ENCODE results near the gene ZDHHC4. TPM values are rescaled to one million over a fixed set of nuclear protein-coding genes. Genes with fewer than 3 reads are reported as not detected.
"Not testable (repeated sequence)": the region's sequence is repeated elsewhere in the genome, so short reads cannot be mapped to it uniquely, and the experiment has no call there.

Gene ZDHHC4
- polyA plus RNA-seq, 1 of the 3 experiments (the other 2 are of a cell fraction), result 169 TPM

GRCh38 chr7:6634021-6634420 lies 56.8 kb downstream of the ZDHHC4 start:
- Histone ChIP-seq H3K27me3 (ENCODE audit: insufficient read depth) (no peaks in the 10 kb centered on the region), H3K4me1 (ENCODE audit: control insufficient read depth in 1 of 2, insufficient read depth in 2 of 2, low read depth in 1 of 2, low read length in 1 of 2) (peaks cover 5 to 14% of the 10 kb centered on the region in 2 experiments; a peak in 2 of 4 replicates), H3K27ac (ENCODE audit: low read depth in 2 of 2, low read length in 1 of 2) (no peak overlapping the region), H3K9ac (no peak overlapping the region), H3K36me3 (replicated peaks in 1 of 2; ENCODE audit: control insufficient read depth in 1 of 2, insufficient read depth in 2 of 2, low read length in 1 of 2) (peaks cover 0 to under 1% of the 10 kb centered on the region in 2 experiments), H4K20me1 (ENCODE audit: insufficient read depth) (no peaks in the 10 kb centered on the region), H3K4me2 (no peak overlapping the region), H3F3A (replicated peaks; ENCODE audit: insufficient read depth) (no peaks in the 10 kb centered on the region), H3K79me2 (ENCODE audit: insufficient read depth) (peaks cover 25% of the 10 kb centered on the region), H2AFZ (ENCODE audit: low read depth) (no peak overlapping the region), H3K4me3 (ENCODE audit: low read depth in 2 of 2, low read length in 1 of 2) (no peak overlapping the region), H3K9me2 (no peaks in the 10 kb centered on the region), H3K9me3 (no peaks in the 10 kb centered on the region)
- DNase-seq, result no peak
- 85% methylated on average over 8 of the region's 8 CpGs for WGBS (ENCODE audit: low lambda C conversion rate)
- ChIA-PET POLR2A (no interaction called here), CTCF (interaction anchor here (0.6 to 3.0 kb wide), 2 partner anchors 44 to 76 kb away, joined by 3 to 11 read pairs; partner anchors contain the start of gene INTS15)
- TF ChIP-seq PBX3 (IDR thresholded peaks at IDR 0.05) (no peak), TAF1 (IDR thresholded peaks at IDR 0.05; ENCODE audit: borderline replicate concordance, low read depth, low read length) (no peak), SIN3A (IDR thresholded peaks at IDR 0.05; ENCODE audit: borderline replicate concordance, low read depth, low read length) (no peak), NRF1 (IDR thresholded peaks at IDR 0.05; ENCODE audit: low read depth, low read length) (no peak)

GRCh38 chr7:6634971-6635370 lies 57.7 kb downstream of the ZDHHC4 start:
- WGBS (ENCODE audit: low lambda C conversion rate), result 84% methylated on average over 5 of the region's 5 CpGs
- POLR2A ChIA-PET, result not testable (repeated sequence)

GRCh38 chr7:6636741-6637543 lies 59.7 kb downstream of the ZDHHC4 start, which contains the start of gene ZNF316:
Gene ZNF316 (plus strand): TSS chr7:6637318. CDS start chr7:6642410, 5,092 bp downstream.
- peak within 1 kb of the TSS in 1 of 2 experiments; percentile 67; a peak in 2 of 4 replicates for H3K27ac ChIP-seq (ENCODE audit: low read depth in 2 of 2, low read length in 1 of 2)
- H2AFZ ChIP-seq (ENCODE audit: low read depth), result peak within 1 kb of the TSS; percentile 84
- H3K9me3 ChIP-seq, result no peaks in the 10 kb centered on the region
- peaks cover 54% of the 10 kb centered on the region for H3K79me2 ChIP-seq (ENCODE audit: insufficient read depth)
- ChIA-PET CTCF (interaction anchor here (0.6 to 3.0 kb wide), 6 partner anchors 13 to 59 kb away, joined by 3 to 11 read pairs (median 3); partner anchors contain the start of gene INTS15), POLR2A (interaction anchor here (0.7 to 1.6 kb wide), 7 partner anchors 9 to 142 kb away, joined by 3 to 9 read pairs (median 4); partner anchors contain the start of genes INTS15 and ZNF853)
- peak; percentile 99 for DNase-seq
- peaks cover 21 to 27% of the 10 kb centered on the region in 2 experiments for H3K36me3 ChIP-seq (replicated peaks in 1 of 2; ENCODE audit: control insufficient read depth in 1 of 2, insufficient read depth in 2 of 2, low read length in 1 of 2)
- H4K20me1 ChIP-seq (ENCODE audit: insufficient read depth), result peaks cover 13% of the 10 kb centered on the region; the same call in 1 of the 2 replicates
- no peaks in the 10 kb centered on the region for H3F3A ChIP-seq (replicated peaks; ENCODE audit: insufficient read depth)
- no peaks in the 10 kb centered on the region for H3K9me2 ChIP-seq
- H3K9ac ChIP-seq, result peak within 1 kb of the TSS; percentile 90
- WGBS (ENCODE audit: low lambda C conversion rate), result 3% methylated on average over 32 of the region's 104 CpGs
- H3K4me2 ChIP-seq, result peak within 1 kb of the TSS; percentile 100
- peaks cover 5 to 15% of the 10 kb centered on the region in 2 experiments; a peak in 2 of 4 replicates for H3K4me1 ChIP-seq (ENCODE audit: control insufficient read depth in 1 of 2, insufficient read depth in 2 of 2, low read depth in 1 of 2, low read length in 1 of 2)
- peak within 1 kb of the TSS; percentile 68 to 93 for H3K4me3 ChIP-seq (ENCODE audit: low read depth in 2 of 2, low read length in 1 of 2)
- no peaks in the 10 kb centered on the region for H3K27me3 ChIP-seq (ENCODE audit: insufficient read depth)
- TF ChIP-seq ELF1 (IDR thresholded peaks at IDR 0.05) (0 out of 2 replicates have a peak, but pooled peaks have one; percentile 49), GABPA (IDR thresholded peaks at IDR 0.05; ENCODE audit: low read depth) (peak; percentile 85), USF1 (IDR thresholded peaks at IDR 0.05; ENCODE audit: borderline replicate concordance, low read depth) (peak; percentile 91), GATA2 (CRISPR knock-in tag; IDR thresholded peaks at IDR 0.05) (no peak), MAX (IDR thresholded peaks at IDR 0.05; ENCODE audit: low read depth) (peak; percentile 78; the same call in 1 of the 2 replicates), REST (IDR thresholded peaks at IDR 0.05; ENCODE audit: low read depth, low read length) (no peak), RXRA (IDR thresholded peaks at IDR 0.05; ENCODE audit: borderline replicate concordance, low read depth) (no peak), POLR2AphosphoS5 (IDR thresholded peaks at IDR 0.05; ENCODE audit: low read depth, low read length) (peak; percentile 62), RCOR1 (IDR thresholded peaks at IDR 0.05; ENCODE audit: low read length) (no peak)

More at GRCh38 chr7:6634971-6635370, 57.7 kb downstream of the ZDHHC4 start:
- not testable (repeated sequence) for H3F3A ChIP-seq (replicated peaks; ENCODE audit: insufficient read depth); H3K9me2 ChIP-seq; H3K4me2 ChIP-seq; H3K9me3 ChIP-seq; H3K9ac ChIP-seq; H4K20me1 ChIP-seq (ENCODE audit: insufficient read depth); H3K27me3 ChIP-seq (ENCODE audit: insufficient read depth); DNase-seq; H2AFZ ChIP-seq (ENCODE audit: low read depth); H3K27ac ChIP-seq (ENCODE audit: low read depth in 2 of 2, low read length in 1 of 2); H3K4me3 ChIP-seq (ENCODE audit: low read depth in 2 of 2, low read length in 1 of 2); H3K36me3 ChIP-seq (replicated peaks in 1 of 2; ENCODE audit: control insufficient read depth in 1 of 2, insufficient read depth in 2 of 2, low read length in 1 of 2)
- CTCF ChIA-PET, result interaction anchor here (0.7 to 3.0 kb wide), 2 partner anchors 45 to 252 kb away, joined by 3 to 11 read pairs; partner anchors contain the start of gene INTS15
- Histone ChIP-seq H3K4me1 (ENCODE audit: control insufficient read depth in 1 of 2, insufficient read depth in 2 of 2, low read depth in 1 of 2, low read length in 1 of 2) (peaks cover 5 to 15% of the 10 kb centered on the region in 2 experiments; a peak in 2 of 4 replicates), H3K79me2 (ENCODE audit: insufficient read depth) (peaks cover 34% of the 10 kb centered on the region)
